Natural killer cell treated with Interleukin-12 subunit alpha and Interleukin-12 subunit beta and Interleukin-15 and Interleukin-18, amount 100 ng/mL, for 72 hours (primary cell): ENCODE results near the gene NOS3. TPM values are rescaled to one million over a fixed set of nuclear protein-coding genes. Genes with fewer than 3 reads are reported as not detected.
"Not testable (repeated sequence)": the region's sequence is repeated elsewhere in the genome, so short reads cannot be mapped to it uniquely, and the experiment has no call there.

Experiments used
- ATAC-seq, 2 donors: fragments of 150-1000 bp; cut with Tn5 transposase in 1 of 2; sonication (Bioruptor Pico), chemical (Tn5 transposase) in 1 of 2; 2 replicates each; pipeline ENCODE4 v1.10.0; 2021
- DNase-seq: peaks from one replicate; pipeline ENCODE4 v3.0.0; 2022; ENCODE audit warnings: low spot score
- H3K27ac Mint-ChIP-seq, 2 donors: 1 replicate in 1 of 2; 2 replicates in 1 of 2; pipeline ENCODE4 v1.8.0; 2022; ENCODE audit warnings: mixed read lengths in 2 of 2, mild to moderate bottlenecking in 1 of 2, moderate library complexity in 1 of 2
- H3K27me3 Mint-ChIP-seq, 2 donors: 1 replicate in 1 of 2; 2 replicates in 1 of 2; pipeline ENCODE4 v1.8.0; 2022; ENCODE audit warnings: mixed read lengths in 2 of 2
- H3K36me3 Mint-ChIP-seq: one replicate; pipeline ENCODE4 v1.8.0; 2022; ENCODE audit warnings: mixed read lengths
- H3K4me1 Mint-ChIP-seq, 2 donors: 1 replicate in 1 of 2; 2 replicates in 1 of 2; pipeline ENCODE4 v1.8.0; 2022; ENCODE audit warnings: low read depth in 2 of 2, mixed read lengths in 2 of 2, mild to moderate bottlenecking in 1 of 2
- H3K4me3 Mint-ChIP-seq: one replicate; pipeline ENCODE4 v1.8.0; 2022; ENCODE audit warnings: mixed read lengths
- H3K9me3 Mint-ChIP-seq: 2 replicates; pipeline ENCODE4 v1.8.0; 2022; ENCODE audit warnings: mixed read lengths
- total RNA-seq, 2 donors: library from RNA; stranded (reverse); gene quantifications; one replicate each; pipeline ENCODE4 v1.2.3, GENCODE V29; 2022

NOS3 gene
- total RNA-seq, 2 donors from 2014 or later: 1.2 to 8.0 TPM

DNA sequence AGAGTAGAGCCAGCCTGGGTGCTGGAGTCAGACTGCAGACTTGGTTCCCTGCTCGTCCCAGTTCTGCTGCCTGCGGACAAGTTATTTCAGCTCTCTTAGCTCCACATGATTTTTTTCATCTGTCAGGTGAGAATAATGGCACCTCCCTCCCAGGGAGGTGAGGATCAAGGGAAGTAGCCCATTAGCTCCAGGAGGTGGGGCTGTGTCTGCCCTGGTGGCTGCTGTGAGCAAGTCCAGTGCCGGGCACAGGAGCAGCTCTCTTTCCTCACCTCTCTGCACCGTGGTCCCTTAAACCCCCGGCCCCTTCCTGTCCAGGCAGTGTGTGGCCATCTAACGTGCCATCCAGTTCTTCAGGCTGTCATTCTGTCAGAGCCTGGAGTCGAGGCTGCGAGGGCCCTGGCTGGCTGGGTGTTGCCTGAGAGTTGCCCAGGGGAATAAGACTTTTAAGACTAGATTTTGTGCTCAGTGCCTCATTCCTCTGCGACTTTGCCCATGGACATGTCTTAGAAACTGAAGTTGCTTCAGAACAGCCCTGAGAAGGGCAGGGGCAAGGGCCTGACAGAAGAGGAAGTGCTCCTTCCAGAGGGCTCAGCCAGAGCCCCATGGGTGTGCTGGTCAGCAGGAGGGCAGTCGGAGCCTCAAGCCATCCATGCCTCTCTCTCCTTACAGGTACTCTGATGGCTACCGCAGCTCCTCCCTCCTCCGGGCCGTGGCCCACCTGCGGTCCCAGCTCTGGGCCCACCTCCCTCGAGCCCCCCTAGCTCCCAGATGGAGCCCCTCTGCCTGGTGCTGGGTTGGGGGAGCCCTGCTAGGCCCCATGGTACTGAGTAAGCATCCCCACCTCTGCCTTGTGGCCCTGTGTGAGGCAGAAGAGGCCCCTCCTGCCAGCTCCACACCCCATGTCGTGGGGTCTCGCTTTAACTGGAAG is 42.4 kb downstream of the NOS3 start:
- H3K36me3 Mint-ChIP-seq: no peaks in the 10 kb centered on the region
- no peak for ATAC-seq
- no peak for DNase-seq
- no peak overlapping the region for H3K27ac Mint-ChIP-seq
- no peak overlapping the region for H3K4me3 Mint-ChIP-seq
- no peaks in the 10 kb centered on the region for H3K9me3 Mint-ChIP-seq
- H3K4me1 Mint-ChIP-seq: peaks cover 6 to 10% of the 10 kb centered on the region in 2 donors
- H3K27me3 Mint-ChIP-seq: no peaks in the 10 kb centered on the region

DNA sequence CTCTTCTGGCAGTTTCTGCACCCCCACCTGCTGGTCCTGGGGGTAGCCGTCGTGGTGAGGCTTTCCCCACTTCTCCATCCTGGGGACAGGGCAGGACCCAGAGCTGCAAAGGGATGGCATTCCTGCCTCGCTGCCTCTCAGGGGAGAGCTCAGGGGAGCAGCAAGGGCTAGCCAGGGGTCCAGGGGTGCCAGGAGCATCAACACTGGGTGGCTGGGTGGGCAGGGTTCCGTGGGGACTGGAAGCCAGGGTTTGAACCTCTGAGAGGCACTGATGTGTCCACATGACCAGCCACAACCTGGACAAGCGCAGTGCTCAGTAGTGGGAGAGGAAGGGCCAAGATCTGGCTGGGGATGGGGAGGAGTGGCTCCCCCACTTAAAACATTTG is 43.0 kb downstream of the NOS3 start:
- Mint-ChIP-seq H3K36me3 (no peaks in the 10 kb centered on the region), H3K27ac (no peak overlapping the region), H3K4me1 (peaks cover 2 to 7% of the 10 kb centered on the region in 2 donors), H3K4me3 (no peak overlapping the region), H3K27me3 (no peaks in the 10 kb centered on the region), H3K9me3 (no peaks in the 10 kb centered on the region)
- no peak for ATAC-seq
- DNase-seq: no peak

DNA sequence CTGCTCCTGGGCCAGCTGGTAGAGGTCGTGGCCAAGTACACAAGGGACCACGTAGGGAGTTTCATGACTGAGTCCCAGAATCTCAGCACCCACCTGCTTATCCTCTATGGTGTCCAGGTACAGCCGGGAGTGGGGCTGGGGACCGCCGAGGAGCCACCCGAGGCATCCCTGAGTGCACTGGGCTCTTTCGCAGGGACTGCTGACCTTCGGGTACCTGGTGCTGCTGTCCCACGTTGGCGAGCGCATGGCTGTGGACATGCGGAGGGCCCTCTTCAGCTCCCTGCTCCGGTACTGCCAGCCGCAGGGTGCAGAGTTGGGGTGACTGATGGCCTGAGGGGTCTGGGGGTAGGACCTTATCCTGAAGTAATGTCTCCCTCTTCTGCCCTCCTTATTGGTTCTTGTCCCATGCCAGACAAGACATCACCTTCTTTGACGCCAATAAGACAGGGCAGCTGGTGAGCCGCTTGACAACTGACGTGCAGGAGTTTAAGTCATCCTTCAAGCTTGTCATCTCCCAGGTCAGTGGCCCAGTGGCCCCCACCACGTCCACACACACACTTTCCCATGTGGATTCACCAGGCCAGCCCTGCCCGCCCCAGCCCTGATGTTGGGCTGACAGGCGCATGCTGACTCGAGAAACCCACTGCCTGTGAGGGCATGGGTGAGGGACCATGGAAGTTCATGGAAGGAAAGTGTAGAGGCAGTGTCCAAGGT is 43.7 kb downstream of the NOS3 start:
- ATAC-seq: no peak
- Mint-ChIP-seq H3K27ac (no peak overlapping the region), H3K4me1 (peaks cover 5 to 7% of the 10 kb centered on the region in 2 donors), H3K4me3 (no peak overlapping the region), H3K36me3 (no peaks in the 10 kb centered on the region), H3K9me3 (no peaks in the 10 kb centered on the region), H3K27me3 (no peaks in the 10 kb centered on the region)
- no peak for DNase-seq

DNA sequence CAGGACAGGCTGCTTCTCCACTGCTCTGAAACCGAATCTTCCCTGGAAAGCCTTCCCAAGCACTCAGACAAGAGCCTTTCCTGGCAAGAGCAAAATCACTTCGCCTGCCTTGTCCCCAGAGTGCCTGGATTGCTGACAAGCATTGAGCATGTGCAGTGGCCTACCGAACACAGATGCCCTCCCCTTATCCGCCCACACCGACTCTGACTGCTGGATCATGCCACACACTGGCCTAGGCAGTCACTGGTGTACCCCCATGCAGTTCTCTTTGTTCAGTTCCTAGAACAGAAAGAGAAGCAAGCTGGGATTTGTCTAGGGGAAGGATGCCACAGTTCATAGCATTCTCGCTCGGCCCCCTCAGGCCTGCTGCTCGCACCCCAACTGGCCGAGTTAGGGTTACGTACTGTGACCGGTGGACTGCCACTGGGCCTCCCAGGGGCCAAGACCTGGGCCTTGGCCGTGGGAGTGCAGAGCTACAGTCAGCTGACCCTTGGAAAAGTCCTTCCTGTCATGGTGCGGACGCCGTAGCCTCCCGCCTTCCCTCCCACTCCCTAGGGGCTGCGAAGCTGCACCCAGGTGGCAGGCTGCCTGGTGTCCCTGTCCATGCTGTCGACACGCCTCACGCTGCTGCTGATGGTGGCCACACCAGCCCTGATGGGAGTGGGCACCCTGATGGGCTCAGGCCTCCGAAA is 44.4 kb downstream of the NOS3 start:
- no peak overlapping the region for H3K27ac Mint-ChIP-seq
- H3K36me3 Mint-ChIP-seq: no peaks in the 10 kb centered on the region
- H3K4me1 Mint-ChIP-seq: peaks cover 11% of the 10 kb centered on the region in 2 donors
- H3K4me3 Mint-ChIP-seq: no peak overlapping the region
- H3K27me3 Mint-ChIP-seq: no peaks in the 10 kb centered on the region
- ATAC-seq: no peak
- no peaks in the 10 kb centered on the region for H3K9me3 Mint-ChIP-seq
- no peak for DNase-seq

DNA sequence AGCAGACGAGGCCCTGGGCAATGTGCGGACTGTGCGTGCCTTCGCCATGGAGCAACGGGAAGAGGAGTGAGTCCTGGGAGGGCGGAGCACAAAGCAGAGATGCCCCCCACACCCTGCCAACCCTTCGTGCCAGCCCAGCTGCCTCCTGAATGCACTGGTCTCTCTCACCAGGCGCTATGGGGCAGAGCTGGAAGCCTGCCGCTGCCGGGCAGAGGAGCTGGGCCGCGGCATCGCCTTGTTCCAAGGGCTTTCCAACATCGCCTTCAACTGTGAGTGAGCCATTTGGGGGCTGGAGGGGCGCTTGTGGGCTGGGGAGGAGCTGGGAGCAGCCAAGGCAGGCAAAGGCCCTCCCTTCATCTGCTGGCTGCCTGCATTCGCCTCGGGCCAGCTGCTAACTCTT is 45.1 kb downstream of the NOS3 start:
- no peak overlapping the region for H3K27ac Mint-ChIP-seq
- no peaks in the 10 kb centered on the region for H3K36me3 Mint-ChIP-seq
- ATAC-seq (no peak), DNase-seq (no peak)
- H3K4me3 Mint-ChIP-seq: no peak overlapping the region
- H3K9me3 Mint-ChIP-seq: no peaks in the 10 kb centered on the region
- H3K4me1 Mint-ChIP-seq: peaks cover 11% of the 10 kb centered on the region in 2 donors
- no peaks in the 10 kb centered on the region for H3K27me3 Mint-ChIP-seq

DNA sequence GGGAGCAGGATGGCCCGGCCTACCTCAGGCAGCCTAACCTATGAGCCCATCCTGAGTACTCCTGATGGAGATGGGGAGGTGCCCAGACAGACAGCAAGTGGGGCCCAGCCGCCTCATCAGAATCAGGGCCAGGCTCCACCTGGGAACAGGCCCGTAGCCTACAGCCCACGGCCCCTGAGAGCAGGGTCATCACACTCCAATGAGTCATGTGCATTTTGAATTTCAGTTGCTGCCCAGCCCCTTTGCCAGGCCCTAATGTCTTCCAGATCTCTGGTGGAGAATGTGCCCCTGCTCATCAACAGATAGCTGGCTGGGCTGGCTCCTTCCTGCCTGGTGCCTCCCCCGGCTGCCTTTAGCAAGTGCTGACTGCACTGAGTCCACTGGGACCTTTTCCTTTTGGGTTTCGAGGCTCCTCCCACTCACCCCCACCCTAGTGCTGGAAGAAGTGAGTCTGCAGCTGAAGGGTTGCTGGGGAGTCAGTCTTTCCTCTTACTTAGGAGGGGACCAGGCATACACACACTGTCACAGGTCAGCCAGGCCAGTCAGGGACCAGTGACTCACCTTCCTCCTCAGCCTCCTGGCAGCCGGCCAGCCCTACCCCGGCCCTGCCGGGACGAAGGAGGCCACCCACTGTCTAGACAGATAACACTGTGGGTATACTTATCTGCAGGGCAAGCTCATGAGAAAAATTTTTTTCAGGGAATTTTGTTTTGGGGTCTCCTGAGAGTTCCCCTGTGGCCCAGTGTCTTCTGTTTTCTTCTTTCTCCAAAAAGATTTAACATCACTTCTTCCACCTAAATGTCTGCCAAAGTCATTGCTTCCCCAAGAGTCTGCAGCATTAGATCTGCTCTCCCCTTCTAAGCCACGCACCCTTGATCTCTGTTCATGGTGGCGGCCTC is 48.4 kb downstream of the NOS3 start:
- H3K4me1 Mint-ChIP-seq: peaks cover 8 to 11% of the 10 kb centered on the region in 2 donors
- no peak overlapping the region for H3K27ac Mint-ChIP-seq
- no peaks in the 10 kb centered on the region for H3K27me3 Mint-ChIP-seq
- DNase-seq (no peak), ATAC-seq (peak; percentile 75 to 79)
- H3K4me3 Mint-ChIP-seq: no peak overlapping the region
- H3K9me3 Mint-ChIP-seq: no peaks in the 10 kb centered on the region
- no peaks in the 10 kb centered on the region for H3K36me3 Mint-ChIP-seq

DNA sequence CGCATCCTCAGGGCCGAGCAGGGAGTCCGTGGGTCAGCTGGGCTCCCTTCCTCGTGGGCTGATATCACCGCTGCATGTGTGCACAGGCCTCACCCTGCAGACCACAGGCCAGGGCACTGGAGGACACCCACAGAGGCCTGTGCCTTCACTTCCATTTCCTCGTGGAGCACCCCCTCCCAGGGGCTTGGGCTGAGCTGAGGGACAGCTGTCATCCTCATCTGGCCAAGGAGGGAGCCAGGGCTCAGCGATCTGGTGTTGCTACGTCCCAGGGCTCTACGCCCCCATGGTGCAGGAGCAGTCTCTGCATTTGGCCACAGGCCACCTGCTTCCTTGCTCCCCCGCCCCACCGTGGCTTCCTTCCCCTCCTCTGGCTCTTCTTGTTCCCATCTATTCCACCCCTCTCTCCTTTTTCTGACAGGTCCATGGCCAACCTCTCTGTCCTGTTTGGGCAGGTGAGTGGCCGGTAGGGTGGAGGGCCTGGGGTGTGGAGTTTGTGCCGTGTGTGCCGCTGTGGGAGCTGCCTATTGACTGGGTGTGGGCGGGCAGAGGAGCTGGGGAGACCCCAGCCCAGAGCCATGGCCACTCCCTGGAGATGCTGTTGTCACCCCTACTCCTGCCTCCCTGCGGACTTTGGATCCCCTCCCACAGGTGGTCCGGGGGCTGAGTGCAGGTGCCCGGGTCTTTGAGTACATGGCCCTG is 49.2 kb downstream of the NOS3 start:
- Mint-ChIP-seq H3K36me3 (no peaks in the 10 kb centered on the region), H3K4me1 (peaks cover 8 to 11% of the 10 kb centered on the region in 2 donors), H3K27ac (no peak overlapping the region), H3K27me3 (no peaks in the 10 kb centered on the region), H3K9me3 (no peaks in the 10 kb centered on the region), H3K4me3 (no peak overlapping the region)
- ATAC-seq (no peak), DNase-seq (no peak)

DNA sequence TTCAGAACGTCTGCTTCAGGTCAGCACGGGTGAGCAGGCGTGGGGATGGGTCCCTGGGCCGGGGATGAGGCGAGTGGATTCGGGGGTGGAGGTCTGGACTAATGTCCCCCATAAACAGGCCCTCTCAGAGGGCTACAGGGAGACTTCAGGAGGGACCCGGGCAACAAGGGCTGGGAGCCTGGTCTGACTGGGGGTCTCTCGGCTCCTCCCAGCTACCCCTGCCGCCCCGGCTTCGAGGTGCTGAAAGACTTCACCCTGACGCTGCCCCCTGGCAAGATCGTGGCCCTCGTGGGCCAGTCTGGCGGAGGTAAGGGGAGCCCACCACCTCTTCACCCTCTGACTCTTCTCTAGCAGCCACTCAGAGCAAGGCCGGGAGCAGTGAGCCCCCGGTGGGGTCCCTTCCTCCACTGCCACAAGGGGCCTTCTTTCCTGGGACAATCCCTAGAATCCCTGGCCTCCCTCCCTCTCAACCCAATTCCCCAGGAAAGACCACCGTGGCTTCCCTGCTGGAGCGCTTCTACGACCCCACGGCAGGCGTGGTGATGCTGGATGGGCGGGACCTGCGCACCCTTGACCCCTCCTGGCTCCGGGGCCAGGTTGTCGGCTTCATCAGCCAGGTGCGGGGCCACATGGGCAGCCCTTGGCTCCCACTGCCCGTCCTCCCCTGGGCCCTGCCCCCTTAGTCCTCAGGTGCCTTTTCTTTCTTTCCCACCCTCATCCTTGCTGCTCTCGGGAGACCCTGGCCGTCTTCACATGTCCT is 50.0 kb downstream of the NOS3 start:
- H3K27me3 Mint-ChIP-seq: no peaks in the 10 kb centered on the region
- peaks cover 8 to 11% of the 10 kb centered on the region in 2 donors for H3K4me1 Mint-ChIP-seq
- no peaks in the 10 kb centered on the region for H3K36me3 Mint-ChIP-seq
- no peak overlapping the region for H3K27ac Mint-ChIP-seq
- H3K4me3 Mint-ChIP-seq: no peak overlapping the region
- no peaks in the 10 kb centered on the region for H3K9me3 Mint-ChIP-seq
- ATAC-seq: no peak
- DNase-seq: no peak

DNA sequence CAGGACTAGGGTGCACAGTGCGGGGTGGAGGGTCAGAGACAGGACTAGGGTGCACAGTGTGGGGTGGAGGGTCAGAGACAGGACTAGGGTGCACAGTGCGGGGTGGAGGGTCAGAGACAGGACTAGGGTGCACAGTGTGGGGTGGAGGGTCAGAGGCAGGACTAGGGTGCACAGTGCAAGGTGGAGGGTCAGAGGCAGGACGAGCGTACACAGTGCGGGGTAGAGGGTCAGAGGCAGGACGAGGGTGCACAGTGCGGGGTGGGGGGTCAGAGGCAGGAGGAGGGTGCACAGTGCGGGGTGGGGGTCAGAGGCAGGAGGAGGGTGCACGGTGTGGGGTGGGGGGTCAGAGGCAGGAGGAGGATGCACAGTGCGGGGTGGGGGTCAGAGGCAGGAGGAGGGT is 52.6 kb downstream of the NOS3 start:
- not testable (repeated sequence) for DNase-seq, H3K4me3 Mint-ChIP-seq

DNA sequence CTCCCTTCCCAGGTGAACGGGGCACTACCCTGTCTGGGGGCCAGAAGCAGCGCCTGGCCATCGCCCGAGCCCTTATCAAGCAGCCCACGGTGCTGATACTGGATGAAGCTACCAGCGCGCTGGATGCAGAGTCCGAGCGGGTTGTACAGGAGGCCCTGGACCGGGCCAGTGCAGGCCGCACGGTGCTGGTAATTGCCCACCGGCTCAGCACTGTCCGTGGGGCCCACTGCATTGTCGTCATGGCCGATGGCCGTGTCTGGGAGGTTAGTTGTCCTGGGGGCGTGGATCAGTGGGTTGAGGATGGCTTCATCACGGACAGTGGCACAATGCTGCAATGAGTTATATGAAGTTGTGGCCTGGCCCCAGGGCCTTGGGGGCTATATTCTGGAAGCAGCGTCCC is 53.1 kb downstream of the NOS3 start:
- Mint-ChIP-seq H3K36me3 (no peaks in the 10 kb centered on the region), H3K27me3 (no peaks in the 10 kb centered on the region), H3K27ac (no peak overlapping the region), H3K4me1 (peaks cover 11 to 12% of the 10 kb centered on the region in 2 donors), H3K9me3 (no peaks in the 10 kb centered on the region), H3K4me3 (no peak overlapping the region)
- DNase-seq: no peak
- ATAC-seq: no peak

More for the DNA sequence above, 52.6 kb downstream of the NOS3 start:
- H3K9me3 Mint-ChIP-seq, H3K36me3 Mint-ChIP-seq, H3K27ac Mint-ChIP-seq, ATAC-seq, H3K27me3 Mint-ChIP-seq: not testable (repeated sequence)
- H3K4me1 Mint-ChIP-seq: peaks cover 11 to 12% of the 10 kb centered on the region in 2 donors

DNA sequence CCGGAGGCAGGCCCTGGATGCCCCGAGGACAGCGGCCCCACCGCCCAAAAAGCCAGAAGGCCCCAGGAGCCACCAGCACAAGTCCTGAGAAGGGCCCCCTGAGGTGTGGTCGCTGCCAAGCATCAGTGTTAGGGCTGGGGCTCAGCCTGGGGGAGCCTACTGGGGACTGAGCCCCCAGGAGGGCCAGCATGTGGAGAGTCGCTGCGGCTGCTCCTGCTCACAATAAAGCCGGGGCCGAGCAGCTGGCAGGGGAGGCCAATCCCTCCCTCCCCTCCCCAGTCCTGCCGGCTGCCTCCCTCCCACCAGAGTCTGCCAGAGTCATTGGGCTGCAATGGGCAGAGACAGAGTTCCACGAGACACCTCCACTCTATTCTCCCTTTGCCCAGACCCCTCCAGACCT is 54.4 kb downstream of the NOS3 start:
- Mint-ChIP-seq H3K27ac (no peak overlapping the region), H3K36me3 (no peaks in the 10 kb centered on the region)
- no peak for ATAC-seq

DNA sequence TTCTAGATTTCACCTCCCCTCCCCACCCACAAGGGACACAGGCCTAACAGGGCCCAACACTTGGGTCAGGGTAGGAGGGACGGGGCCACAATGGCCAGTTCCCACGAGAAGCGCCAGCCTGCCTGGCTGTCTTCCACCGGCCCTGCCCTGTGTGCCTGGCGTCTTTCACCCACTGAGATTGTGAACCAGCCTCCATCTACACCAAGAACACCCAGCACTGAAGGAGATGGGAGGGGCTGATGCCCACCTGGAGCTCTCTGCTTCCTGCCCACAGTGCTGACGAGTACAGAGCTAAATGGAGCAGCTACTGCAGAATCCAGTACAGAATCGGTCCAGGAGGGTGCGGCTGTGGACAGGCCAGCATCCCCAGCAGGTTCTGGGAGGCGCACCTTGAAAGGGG is 55.1 kb downstream of the NOS3 start:
- no peak overlapping the region for H3K27ac Mint-ChIP-seq
- H3K36me3 Mint-ChIP-seq: no peaks in the 10 kb centered on the region
- no peaks in the 10 kb centered on the region for H3K9me3 Mint-ChIP-seq
- no peak for DNase-seq
- H3K4me3 Mint-ChIP-seq: no peak overlapping the region
- peaks cover 0 to 4% of the 10 kb centered on the region in 2 donors for H3K4me1 Mint-ChIP-seq
- no peaks in the 10 kb centered on the region for H3K27me3 Mint-ChIP-seq
- no peak for ATAC-seq

More for the DNA sequence above, 54.4 kb downstream of the NOS3 start:
- no peaks in the 10 kb centered on the region for H3K27me3 Mint-ChIP-seq
- no peak for DNase-seq
- peaks cover 0 to 4% of the 10 kb centered on the region in 2 donors for H3K4me1 Mint-ChIP-seq
- no peaks in the 10 kb centered on the region for H3K9me3 Mint-ChIP-seq
- H3K4me3 Mint-ChIP-seq: no peak overlapping the region
